VCaP (cell line): ENCODE results near the gene RNF115.
"Not testable (repeated sequence)": the region's sequence is repeated elsewhere in the genome, so short reads cannot be mapped to it uniquely, and the experiment has no call there.

Experiments
- H3K27ac ChIP-seq: fragments of 450-650 bp; 2 replicates; pipeline ENCODE4 v1.5.1; 2017
- CTCF ChIP-seq: fragments of 450-650 bp; conservative IDR thresholded peaks from 2 replicates; pipeline ENCODE4 v1.5.1; 2017; ENCODE audit warnings: mild to moderate bottlenecking, moderate library complexity

RNF115 gene

GRCh38 chr1:145736191-145736590 lies 87.7 kb downstream of the RNF115 start:
- TF ChIP-seq CTCF: no peak

GRCh38 chr1:145730900-145731299 lies 93.0 kb downstream of the RNF115 start:
- TF ChIP-seq CTCF: no peak; the same call in 1 of the 2 replicates

More at GRCh38 chr1:145736191-145736590, 87.7 kb downstream of the RNF115 start:
- H3K27ac ChIP-seq: no peak overlapping the region

DNA sequence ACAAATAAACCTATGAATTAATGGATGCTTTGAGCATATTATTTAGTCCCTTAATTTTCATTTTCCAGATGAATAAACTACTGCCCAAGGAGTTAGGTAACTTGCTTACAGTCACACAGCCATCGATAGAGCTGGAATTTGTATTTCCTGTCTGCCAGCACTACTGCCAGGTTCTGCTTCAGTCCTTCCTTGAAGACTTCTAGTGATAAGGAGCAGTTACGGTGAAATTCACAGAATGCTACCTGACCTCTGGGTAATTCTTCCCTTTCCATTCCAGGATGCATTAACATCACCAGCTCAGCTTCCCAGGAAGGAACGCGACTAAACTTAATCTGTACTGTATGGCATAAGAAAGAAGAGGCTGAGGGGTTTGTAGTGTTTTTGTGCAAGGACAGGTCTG lies 93.4 kb downstream of the RNF115 start:
- TF ChIP-seq CTCF: no peak
- no peak overlapping the region for H3K27ac ChIP-seq

More at GRCh38 chr1:145730900-145731299, 93.0 kb downstream of the RNF115 start:
- no peak overlapping the region for H3K27ac ChIP-seq

- no peak for TF ChIP-seq CTCF
Measured at GRCh38 chr1:145729666-145730436, 94.0 kb downstream of the RNF115 start.

GRCh38 chr1:145729196-145729595 lies 94.7 kb downstream of the RNF115 start:
- TF ChIP-seq CTCF: no peak
- no peak overlapping the region for H3K27ac ChIP-seq

More at GRCh38 chr1:145729666-145730436, 94.0 kb downstream of the RNF115 start:
- no peak overlapping the region for H3K27ac ChIP-seq

- not testable (repeated sequence) for H3K27ac ChIP-seq
Measured at GRCh38 chr1:145726193-145726592, 97.7 kb downstream of the RNF115 start.

DNA sequence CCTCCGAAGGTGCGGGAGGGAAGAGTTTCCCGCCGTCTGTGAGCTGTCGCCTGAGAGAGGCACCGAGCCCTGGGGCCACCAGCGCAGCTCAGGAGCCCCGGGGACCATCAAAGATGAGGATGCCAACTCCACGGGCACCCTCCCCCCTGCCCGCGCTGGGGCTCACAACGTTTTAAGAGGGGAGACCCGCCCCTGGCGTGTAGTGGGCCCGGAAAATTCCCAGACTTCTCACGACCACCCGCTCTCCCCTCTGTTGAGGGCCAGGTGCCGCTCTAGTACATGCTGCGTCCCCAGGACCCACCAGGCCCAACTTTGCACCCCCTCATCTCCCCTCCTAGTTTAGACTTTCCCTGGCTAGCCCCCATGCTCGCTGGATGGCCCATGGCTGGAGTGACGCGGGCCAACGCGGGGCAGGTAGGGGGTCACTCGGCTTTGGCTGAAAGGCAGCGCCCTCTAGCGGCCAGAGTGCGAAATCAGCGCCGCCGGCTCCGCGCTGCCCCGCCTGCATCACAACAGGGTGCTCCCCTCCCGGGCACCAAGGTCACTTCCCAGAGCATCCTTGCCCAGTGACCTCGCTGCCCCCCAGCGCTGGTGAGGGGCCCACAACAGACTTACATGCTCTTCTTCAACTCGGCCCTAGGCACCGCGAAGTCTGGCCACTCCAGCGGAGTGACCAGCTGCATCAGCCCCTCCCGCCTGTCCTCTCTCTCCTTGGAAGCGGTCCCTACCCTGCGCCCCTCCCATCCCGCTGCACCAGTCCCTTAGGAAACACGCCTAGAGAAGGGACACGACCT lies 102.8 kb downstream of the RNF115 start:
- peak overlapping the region; percentile 30; the same call in 1 of the 2 replicates for H3K27ac ChIP-seq
- TF ChIP-seq CTCF: peak; percentile 93

DNA sequence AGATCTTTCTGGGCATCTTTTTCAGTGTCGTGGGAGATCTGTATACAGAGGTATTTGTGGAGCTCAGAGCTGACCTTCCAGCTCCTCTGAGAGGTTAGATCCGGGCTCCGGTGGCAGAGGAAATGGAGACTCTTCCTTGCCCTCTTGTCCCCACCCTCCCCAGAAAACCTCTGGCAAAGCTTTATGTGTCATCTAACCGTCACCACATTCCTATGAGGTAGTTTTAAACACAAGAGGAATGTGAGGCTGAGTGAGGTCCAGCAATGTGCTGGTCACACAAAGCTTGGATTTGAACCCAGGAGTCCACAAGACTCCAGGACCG lies 103.4 kb downstream of the RNF115 start:
- TF ChIP-seq CTCF: no peak
- peak overlapping the region; percentile 30; the same call in 1 of the 2 replicates for H3K27ac ChIP-seq
